H1 (cell line): Measurements from ENCODE around the gene HOXD11. TPM values are rescaled to one million over a fixed set of nuclear protein-coding genes. Genes with fewer than 3 reads are reported as not detected.

Experiments used
- CTCF ChIA-PET: fragments of 300-600 bp; sonication (Branson Sonifier 250); formaldehyde crosslinking; loops from one replicate; lab custom pipeline; 2021; ENCODE audit not compliant: partially characterized antibody; lab: Charles Lee
- POLR2A ChIA-PET: fragments of 300-600 bp; sonication (Branson Sonifier 250); formaldehyde crosslinking; loops from one replicate; lab custom pipeline; 2021; ENCODE audit warnings: inconsistent platforms; ENCODE audit not compliant: partially characterized antibody; lab: Charles Lee
- DNase-seq, 2 experiments: peaks; one replicate each; pipeline versions ENCODE4 v3.0.0 to v3.0.0-alpha.2; 2010 to 2022; ENCODE audit warnings: low spot score in 2 of 2, low read depth in 1 of 2, mixed read lengths in 1 of 2
- FAIRE-seq: peaks from 2 replicates; lab custom pipeline; 2011; peaks lifted over from hg19 to GRCh38; lab: Jason Lieb, UNC
- H2AFZ ChIP-seq: 2 replicates; pipeline ENCODE4 v1.8.1; 2012; ENCODE audit warnings: low read length, inconsistent platforms
- H2AK5ac ChIP-seq: 2 replicates; pipeline ENCODE4 v1.6.1; 2013; ENCODE audit warnings: low read depth, low read length
- H2BK120ac ChIP-seq: replicated peaks from 2 replicates; pipeline ENCODE3; 2013; ENCODE audit warnings: low read depth, low read length, inconsistent platforms
- H2BK12ac ChIP-seq: 2 replicates; pipeline ENCODE4 v1.6.1; 2013; ENCODE audit warnings: low read depth, low read length
- H2BK15ac ChIP-seq: 2 replicates; pipeline ENCODE4 v1.6.1; 2013; ENCODE audit warnings: low read length
- H2BK20ac ChIP-seq: 2 replicates; pipeline ENCODE4 v1.6.1; 2013; ENCODE audit warnings: low read length
- H2BK5ac ChIP-seq: 2 replicates; pipeline ENCODE4 v1.6.1; 2013; ENCODE audit warnings: low read depth, low read length
- H3K14ac ChIP-seq: 2 replicates; pipeline ENCODE4 v1.6.1; 2013; ENCODE audit warnings: inconsistent platforms; ENCODE audit not compliant: insufficient read length
- H3K18ac ChIP-seq: 2 replicates; pipeline ENCODE4 v1.6.1; 2013; ENCODE audit warnings: low read length; ENCODE audit errors: extremely low read depth
- H3K23ac ChIP-seq: 2 replicates; pipeline ENCODE4 v1.6.1; 2013; ENCODE audit warnings: inconsistent platforms; ENCODE audit not compliant: insufficient read length
- H3K23me2 ChIP-seq: 2 replicates; pipeline ENCODE4 v1.6.1; 2013; ENCODE audit warnings: low read depth, low read length
- H3K27ac ChIP-seq: 2 replicates; pipeline ENCODE4 v1.6.1; 2011; ENCODE audit warnings: low read depth, low read length, inconsistent platforms
- H3K27me3 ChIP-seq, 4 experiments: replicated peaks in 1 of 4; 1 replicate in 1 of 4; 2 replicates in 3 of 4; pipeline versions ENCODE4 v1.6.1 to v1.8.1; 2011 to 2013; ENCODE audit warnings: low read length in 3 of 4, mild to moderate bottlenecking in 3 of 4, inconsistent platforms in 2 of 4, mixed read lengths in 2 of 4, moderate library complexity in 1 of 4; ENCODE audit not compliant: control insufficient read depth in 3 of 4, insufficient read depth in 3 of 4; ENCODE audit errors: extremely low read depth in 1 of 4
- H3K36me3 ChIP-seq, 4 experiments: 2 replicates each; pipeline versions ENCODE4 v1.6.1 to v1.8.1; 2011 to 2013; ENCODE audit warnings: mild to moderate bottlenecking in 4 of 4, low read length in 3 of 4, moderate library complexity in 2 of 4, control low read depth in 1 of 4, inconsistent platforms in 1 of 4; ENCODE audit not compliant: insufficient read depth in 4 of 4, control insufficient read depth in 2 of 4
- H3K4ac ChIP-seq: replicated peaks from 2 replicates; pipeline ENCODE3; 2013; ENCODE audit warnings: low read length, low read depth, mixed read lengths, inconsistent platforms; ENCODE audit not compliant: insufficient read length
- H3K4me1 ChIP-seq, 4 experiments: replicated peaks in 1 of 4; 1 replicate in 1 of 4; 2 replicates in 3 of 4; pipeline versions ENCODE4 v1.6.1 to v1.8.1; 2011 to 2013; ENCODE audit warnings: low read length in 3 of 4, inconsistent platforms in 2 of 4, mixed read lengths in 1 of 4; ENCODE audit not compliant: insufficient read depth in 4 of 4, control insufficient read depth in 3 of 4
- H3K4me2 ChIP-seq, 2 experiments: 2 replicates each; pipeline versions ENCODE4 v1.6.1 to v1.8.1; 2011 to 2013; ENCODE audit warnings: low read depth in 2 of 2, low read length in 2 of 2, control low read depth in 1 of 2, inconsistent platforms in 1 of 2, mild to moderate bottlenecking in 1 of 2; ENCODE audit not compliant: insufficient read depth in 1 of 2
- H3K4me3 ChIP-seq, 4 experiments: fragments of 200-600, 300-600 bp in 1 of 4; sonication (generic), shearing (Covaris generic), sonication (Bioruptor Twin) in 1 of 4; 2 replicates each; pipeline versions ENCODE4 v1.5.1 to v1.8.1; 2011 to 2016; ENCODE audit warnings: low read length in 4 of 4, low read depth in 3 of 4, control low read depth in 2 of 4, inconsistent platforms in 2 of 4, mild to moderate bottlenecking in 2 of 4, mixed read lengths in 1 of 4, moderate library complexity in 1 of 4; ENCODE audit not compliant: insufficient read depth in 2 of 4; ENCODE audit errors: extremely low read depth in 1 of 4
- H3K56ac ChIP-seq: replicated peaks from 2 replicates; pipeline ENCODE3; 2013; ENCODE audit warnings: low read depth, mild to moderate bottlenecking, mixed read lengths, low read length, inconsistent platforms; ENCODE audit not compliant: insufficient read length
- H3K79me1 ChIP-seq: 2 replicates; pipeline ENCODE4 v1.6.1; 2013; ENCODE audit warnings: low read depth, low read length, control low read depth
- H3K79me2 ChIP-seq, 2 experiments: 2 replicates each; pipeline versions ENCODE4 v1.6.1 to v1.8.1; 2012 to 2013; ENCODE audit warnings: low read length in 2 of 2, mild to moderate bottlenecking in 2 of 2, inconsistent platforms in 1 of 2; ENCODE audit not compliant: insufficient read depth in 2 of 2, control insufficient read depth in 1 of 2
- H3K9ac ChIP-seq, 4 experiments: replicated peaks in 1 of 4; 1 replicate in 1 of 4; 2 replicates in 3 of 4; pipeline versions ENCODE4 v1.6.1 to v1.8.1; 2011 to 2013; ENCODE audit warnings: low read depth in 3 of 4, low read length in 3 of 4, control low read depth in 2 of 4, mild to moderate bottlenecking in 2 of 4, moderate library complexity in 2 of 4, inconsistent platforms in 1 of 4; ENCODE audit errors: extremely low read depth in 1 of 4
- H3K9me3 ChIP-seq, 2 experiments: 2 replicates each; pipeline versions ENCODE4 v1.6.1 to v1.8.1; 2012 to 2013; ENCODE audit warnings: mild to moderate bottlenecking in 2 of 2, moderate library complexity in 2 of 2, control low read depth in 1 of 2, inconsistent platforms in 1 of 2, low read depth in 1 of 2, low read length in 1 of 2, mixed read lengths in 1 of 2; ENCODE audit not compliant: insufficient read depth in 2 of 2
- H4K20me1 ChIP-seq, 2 experiments: replicated peaks in 1 of 2; 2 replicates each; pipeline versions ENCODE3 to v1.8.1; 2011 to 2013; ENCODE audit warnings: inconsistent platforms in 2 of 2, low read length in 2 of 2, mild to moderate bottlenecking in 1 of 2; ENCODE audit not compliant: insufficient read depth in 2 of 2, control insufficient read depth in 1 of 2
- H4K5ac ChIP-seq: 2 replicates; pipeline ENCODE4 v1.6.1; 2013; ENCODE audit warnings: low read length, low read depth, mixed read lengths, inconsistent platforms; ENCODE audit not compliant: insufficient read length
- H4K8ac ChIP-seq: 2 replicates; pipeline ENCODE4 v1.8.0; 2013; ENCODE audit warnings: mild to moderate bottlenecking, moderate library complexity, low read length, inconsistent platforms; ENCODE audit not compliant: insufficient read depth; ENCODE audit errors: extremely low read depth
- H4K91ac ChIP-seq: replicated peaks from 2 replicates; pipeline ENCODE3; 2013; ENCODE audit warnings: low read length, mixed read lengths, inconsistent platforms; ENCODE audit not compliant: insufficient read length
- CBX8 ChIP-seq: fragments of 300-800, 300-1000 bp; sonication (generic); IDR thresholded peaks from 2 replicates; pipeline ENCODE4 v1.7.1; 2016; ENCODE audit warnings: low read depth, low read length, borderline replicate concordance
- CTBP2 ChIP-seq: IDR thresholded peaks from 2 replicates; pipeline ENCODE4 v1.7.0; 2011; ENCODE audit warnings: borderline replicate concordance, mild to moderate bottlenecking, moderate library complexity, mixed read lengths, low read length; ENCODE audit not compliant: insufficient read depth, insufficient read length
- PHF8 ChIP-seq: fragments of 200-600 bp; sonication (generic); conservative IDR thresholded peaks from 2 replicates; pipeline ENCODE4 v1.7.1; 2012; ENCODE audit warnings: low read depth, mild to moderate bottlenecking, inconsistent platforms, low read length, moderate library complexity
- RAD21 ChIP-seq, 2 experiments: IDR thresholded peaks in 1 of 2; conservative IDR thresholded peaks in 1 of 2; 2 replicates each; pipeline ENCODE4 v1.6.1; 2011; ENCODE audit warnings: low read depth in 2 of 2, low read length in 2 of 2, improper control_type of control experiment in 1 of 2, inconsistent platforms in 1 of 2, mild to moderate bottlenecking in 1 of 2, moderate library complexity in 1 of 2
- SRF ChIP-seq: IDR thresholded peaks from 2 replicates; pipeline ENCODE4 v1.6.1; 2011; ENCODE audit warnings: mild to moderate bottlenecking, low read depth, low read length, moderate library complexity
- TAF1 ChIP-seq: IDR thresholded peaks from 2 replicates; pipeline ENCODE4 v1.6.1; 2011; ENCODE audit warnings: mild to moderate bottlenecking, low read depth, low read length
- TCF12 ChIP-seq: IDR thresholded peaks from 2 replicates; pipeline ENCODE4 v1.6.1; 2011; ENCODE audit warnings: low read depth, mild to moderate bottlenecking, low read length
- WGBS, 2 experiments: shearing (Covaris generic) in 1 of 2; methylation state at CpG; one replicate each; pipeline versions ENCODE4 v1.1.6 to v1.1.7; 2013 to 2015; ENCODE audit warnings: low lambda C conversion rate in 2 of 2, mixed read lengths in 2 of 2, inconsistent platforms in 1 of 2, low coverage in 1 of 2, missing lambda C conversion rate in 1 of 2; ENCODE audit not compliant: insufficient replicate concordance in 2 of 2, insufficient coverage in 1 of 2, insufficient read length in 1 of 2; ENCODE audit errors: extremely low coverage in 1 of 2, missing lambda C conversion rate in 1 of 2; 5-methylcytosine and 5-hydroxymethylcytosine counted together
- polyA plus RNA-seq, 7 experiments: library from polyadenylated mRNA; depleted of rRNA in 3 of 7; stranded (reverse) in 5 of 7; unstranded in 2 of 7; fragments of >200 nt in 5 of 7; fragments of 200-250 nt in 2 of 7; gene quantifications; 1 replicate in 5 of 7; 2 replicates in 1 of 7; 4 replicates in 1 of 7; pipeline versions ENCODE4 v1.2.1 to v1.2.3, GENCODE V29; 2011 to 2013; ENCODE audit warnings: missing spikeins in 2 of 7, mixed read lengths in 2 of 7
- total RNA-seq: library from RNA; stranded (reverse); fragmentation: NEBNext Ultra II Directional; extraction: Animal tissue kit (Norgen Biotek cat#: 25700); gene quantifications from 2 replicates; pipeline ENCODE4 v1.2.1, GENCODE V29; 2021

HOXD11 gene
- total and polyA plus RNA-seq, 2 of the 8 experiments (the other 6 are each of a cell fraction or from before 2014, with no cell fraction given), result not detected

DNA sequence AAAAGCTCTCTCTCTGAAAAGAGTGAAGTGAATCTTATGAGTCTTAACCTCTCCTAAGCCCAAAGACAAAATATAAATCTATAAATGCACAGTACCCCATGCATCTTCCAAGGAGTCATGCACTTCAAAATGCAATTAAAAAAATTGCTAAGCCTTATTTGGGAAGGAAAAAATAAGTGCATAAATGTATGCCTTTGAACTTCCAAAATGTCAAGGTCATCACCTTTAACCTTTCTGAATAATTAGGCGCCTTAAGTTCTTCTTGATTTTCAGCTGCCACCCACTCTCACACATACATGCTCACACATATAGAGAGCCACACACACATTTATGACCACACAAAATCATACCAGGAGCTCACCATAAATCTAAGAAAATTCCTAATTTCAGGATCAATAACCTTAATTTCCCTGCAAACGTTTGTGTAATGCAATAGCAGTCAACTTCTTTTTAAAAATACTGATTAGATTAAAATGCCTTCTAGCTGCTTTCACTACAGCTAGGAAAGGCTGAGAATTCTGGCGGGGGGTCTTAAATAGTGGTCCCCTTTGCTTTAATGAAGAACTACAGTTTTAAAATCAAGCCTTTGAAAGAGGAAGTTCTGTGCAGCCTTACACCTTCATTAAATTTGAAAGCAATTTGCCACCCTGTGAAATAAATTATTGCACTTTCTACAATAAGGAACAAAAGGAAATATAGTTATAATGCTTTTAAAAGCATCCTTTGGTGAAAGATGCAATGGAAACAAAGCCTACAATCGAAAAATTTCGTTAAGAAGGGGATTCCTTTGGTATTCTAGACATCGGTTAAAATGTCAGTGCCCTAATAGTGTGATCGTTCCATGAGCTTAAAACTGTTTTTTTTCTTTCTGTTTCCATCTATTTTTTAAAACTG, 3.6 kb downstream of the HOXD11 start:
- Histone ChIP-seq H2AFZ (no peak overlapping the region), H4K91ac (no peak overlapping the region), H3K4me1 (peaks cover 0 to 12% (median 5%) of the 10 kb centered on the region in 4 experiments; a peak in 5 of 7 replicates), H3K14ac (no peak overlapping the region), H3K23ac (no peak overlapping the region), H3K79me1 (no peaks in the 10 kb centered on the region), H3K23me2 (0 out of 2 replicates have a peak, but pooled peaks cover 2% of the 10 kb centered on the region), H3K18ac (no peak overlapping the region), H3K79me2 (no peaks in the 10 kb centered on the region), H3K9me3 (no peaks in the 10 kb centered on the region), H4K5ac (no peak overlapping the region), H2BK12ac (no peak overlapping the region), H3K9ac (no peak overlapping the region), H3K27ac (no peak overlapping the region), H4K20me1 (peaks cover 22 to 35% of the 10 kb centered on the region in 2 experiments), H2BK120ac (no peak overlapping the region), H4K8ac (no peak overlapping the region), H2BK5ac (no peak overlapping the region), H3K4me2 (no peak overlapping the region), H3K4ac (no peak overlapping the region), H2AK5ac (no peak overlapping the region), H3K4me3 (no peak overlapping the region), H2BK15ac (no peak overlapping the region), H3K36me3 (peaks cover 0 to 8% (median 0%) of the 10 kb centered on the region in 4 experiments; a peak in 1 of 8 replicates), H2BK20ac (no peak overlapping the region), H3K56ac (no peak overlapping the region), H3K27me3 (peaks cover 95 to 99% (median 98%) of the 10 kb centered on the region in 4 experiments)
- TF ChIP-seq CTBP2, result no peak
- TF ChIP-seq SRF, result no peak
- TF ChIP-seq PHF8, result no peak
- TF ChIP-seq RAD21 (IDR thresholded peaks at IDR 0.05 in 1 of 2, conservative IDR thresholded peaks at IDR 0.05 in 1 of 2; ENCODE audit: low read depth in 2 of 2, low read length in 2 of 2), result no peak
- no peak for TF ChIP-seq TAF1
- TF ChIP-seq TCF12, result no peak
- peak; percentile 86 for TF ChIP-seq CBX8
- FAIRE-seq (no peak), DNase-seq (no peak)
- CTCF ChIA-PET, result interaction anchor here (0.5 to 5.4 kb wide), 26 partner anchors 8 to 840 kb away, joined by 3 to 42 read pairs (median 4); partner anchors contain the start of genes EVX2 and HOXD9
- 30% methylated on average over 7 of the region's 7 CpGs; no CpG with 5 or more reads in 1 of the 2 experiments for WGBS, 2 experiments
- POLR2A ChIA-PET, result interaction anchor here (0.6 kb wide), 1 partner anchor 8 kb away, joined by 3 read pairs; no protein-coding TSS in a partner anchor
